NCI-H1092 (cell line): Measurements from ENCODE around the gene HS6ST2.

ENCODE experiments used
- DNase-seq: peaks from one replicate; lab custom pipeline; 2025; lab: John Stamatoyannopoulos, UW

HS6ST2 gene

DNA sequence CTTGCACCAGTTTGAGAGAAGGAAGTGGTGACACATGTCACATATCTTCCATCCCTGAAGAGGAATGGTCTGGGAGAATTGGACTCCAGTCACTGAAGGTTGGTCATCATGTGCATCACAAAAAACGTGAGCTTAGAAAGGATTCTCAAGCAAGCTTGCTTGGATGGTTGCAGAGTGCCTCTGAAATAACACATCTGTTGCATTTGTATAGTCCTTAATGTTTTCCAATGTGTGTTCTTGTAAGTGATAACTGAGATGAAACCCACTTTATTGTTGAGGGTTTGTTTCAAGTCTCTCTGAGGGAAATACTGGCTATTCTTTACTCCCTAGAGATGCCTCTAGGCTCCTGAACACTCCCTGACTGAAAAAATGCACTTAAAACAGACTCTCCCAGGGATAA is 285.1 kb downstream of the HS6ST2 start:
- no peak for DNase-seq

DNA sequence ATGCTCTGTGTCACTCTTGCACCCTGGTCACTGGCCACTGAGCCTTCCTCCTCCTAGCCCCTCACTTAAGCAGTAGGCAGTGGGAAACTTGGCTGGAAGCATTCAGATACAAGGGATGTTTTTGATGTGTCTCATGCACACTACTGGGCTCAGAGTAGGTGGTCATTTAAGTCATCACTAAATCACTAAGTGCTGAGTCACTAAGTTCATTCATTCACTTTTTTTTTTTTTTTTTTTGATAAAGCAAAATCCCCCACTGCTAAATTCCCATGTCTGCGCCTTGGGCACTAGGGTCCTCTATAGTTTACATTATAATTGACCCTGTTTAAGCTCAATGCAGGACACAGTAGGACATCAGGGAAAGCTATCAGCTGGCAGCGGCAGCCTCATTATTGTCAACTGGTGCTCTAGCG is 287.2 kb downstream of the HS6ST2 start:
- DNase-seq = no peak

DNA sequence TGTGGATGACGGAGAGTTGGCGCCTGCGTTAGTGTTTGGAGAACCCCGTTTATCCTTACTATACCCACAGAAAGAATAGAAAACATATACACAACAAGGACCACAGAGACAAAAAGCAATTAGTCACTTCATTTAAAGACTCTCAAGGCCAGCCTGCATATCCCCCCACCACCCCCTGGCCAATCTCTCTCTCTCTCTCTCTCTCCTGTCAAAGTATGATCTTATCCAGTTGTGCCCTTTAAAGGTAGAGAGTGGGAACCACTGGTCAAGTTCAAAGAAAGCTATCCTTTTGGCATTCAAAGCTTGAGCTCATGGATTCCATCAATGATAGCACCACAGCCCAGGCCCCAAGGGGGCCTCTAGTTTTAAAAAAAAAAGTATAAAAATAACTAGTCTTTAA is 289.3 kb downstream of the HS6ST2 start:
- DNase-seq = no peak

DNA sequence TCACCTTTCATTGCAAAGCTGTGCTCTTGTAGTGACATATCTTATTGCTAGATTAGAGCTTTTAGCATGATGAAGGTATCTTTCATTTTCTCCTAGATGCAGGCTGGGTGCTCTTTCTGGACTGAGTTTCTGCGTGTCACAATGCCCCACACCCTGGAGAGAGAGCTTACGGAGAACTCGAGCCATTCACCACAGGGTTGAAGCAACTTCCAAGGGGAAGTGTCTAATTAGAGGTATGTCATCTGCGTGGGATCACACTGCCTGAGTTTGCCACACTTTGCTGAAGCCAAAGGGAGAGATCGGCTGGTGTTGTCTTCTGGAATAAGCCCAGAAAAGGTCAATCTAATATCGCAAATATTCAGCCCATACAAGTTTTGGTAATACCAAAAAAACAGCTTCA is 290.3 kb downstream of the HS6ST2 start:
- DNase-seq = no peak

DNA sequence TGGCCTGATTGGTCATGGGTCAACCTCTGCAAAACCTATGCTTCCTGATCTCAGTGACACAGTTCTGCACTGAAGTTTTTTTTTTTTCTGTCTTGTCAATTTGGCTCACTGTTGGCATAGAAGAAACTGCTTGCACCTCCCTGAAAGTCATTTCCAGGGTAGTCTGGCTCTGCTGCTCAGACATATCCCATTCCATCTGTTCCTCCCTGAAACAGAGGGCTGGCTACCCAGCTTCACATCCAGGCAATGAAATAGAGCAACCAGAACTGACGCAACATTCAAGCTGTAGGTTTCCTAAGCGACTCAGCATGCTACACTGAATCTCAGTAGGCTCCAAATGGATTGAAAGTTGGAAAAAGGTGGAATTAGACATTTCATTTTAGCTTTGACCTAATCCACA is 292.8 kb downstream of the HS6ST2 start:
- no peak for DNase-seq

DNA sequence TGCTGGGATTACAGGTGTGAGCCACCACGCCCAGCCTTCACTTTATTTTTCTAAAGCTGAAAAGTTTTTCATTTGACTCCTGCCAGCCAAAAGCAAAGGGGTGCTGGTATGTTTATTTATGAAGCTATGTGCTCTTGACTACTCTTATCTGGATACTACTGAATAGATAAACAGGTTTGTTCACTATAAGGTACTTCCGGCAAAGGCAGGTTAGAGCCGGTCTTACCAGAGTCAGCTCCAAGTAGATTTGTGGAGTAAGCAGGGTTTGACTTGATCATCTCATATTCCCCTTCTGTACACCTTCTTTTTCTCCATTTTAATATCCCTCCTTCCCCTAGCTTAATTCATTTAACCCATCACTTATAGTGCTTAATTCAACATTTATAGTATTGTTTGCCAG is 294.2 kb downstream of the HS6ST2 start:
- DNase-seq = no peak

DNA sequence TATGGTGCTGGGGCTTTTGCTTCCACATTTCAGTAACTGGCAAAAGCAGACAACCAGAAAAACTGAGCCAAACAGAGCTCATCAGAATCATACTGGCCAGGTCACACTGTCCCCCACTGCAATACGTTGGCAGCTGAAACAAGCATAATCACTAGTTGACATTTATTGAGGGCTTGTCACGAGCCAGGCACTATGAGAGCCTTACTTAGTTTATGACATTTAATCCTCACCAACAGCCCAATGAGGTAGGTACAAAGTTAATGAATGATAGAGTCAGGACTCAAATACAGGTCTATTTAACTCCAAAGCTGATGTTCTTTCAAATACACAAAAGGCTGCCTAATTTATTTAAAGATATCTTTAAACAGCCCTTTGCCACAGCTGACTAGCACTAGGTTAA is 295.6 kb downstream of the HS6ST2 start:
- DNase-seq = no peak

DNA sequence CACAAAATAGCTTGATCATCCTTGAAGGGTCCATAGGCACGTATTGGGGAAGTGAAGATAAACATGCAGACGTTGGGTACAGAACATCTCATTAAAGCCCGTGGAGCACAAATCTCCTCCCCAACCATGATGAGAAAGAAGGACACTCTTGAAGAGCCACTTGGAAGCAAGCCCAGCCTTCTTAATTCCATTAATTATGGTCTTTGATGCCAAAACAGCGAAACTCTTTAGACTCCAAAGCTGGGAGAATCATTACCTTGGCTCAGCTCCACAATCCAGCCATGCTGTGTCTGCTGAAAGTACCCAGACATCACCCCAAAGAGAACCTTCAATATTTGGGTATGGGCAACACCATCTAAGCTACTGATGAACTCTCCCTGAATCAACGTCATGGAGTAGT is 300.6 kb downstream of the HS6ST2 start:
- no peak for DNase-seq

DNA sequence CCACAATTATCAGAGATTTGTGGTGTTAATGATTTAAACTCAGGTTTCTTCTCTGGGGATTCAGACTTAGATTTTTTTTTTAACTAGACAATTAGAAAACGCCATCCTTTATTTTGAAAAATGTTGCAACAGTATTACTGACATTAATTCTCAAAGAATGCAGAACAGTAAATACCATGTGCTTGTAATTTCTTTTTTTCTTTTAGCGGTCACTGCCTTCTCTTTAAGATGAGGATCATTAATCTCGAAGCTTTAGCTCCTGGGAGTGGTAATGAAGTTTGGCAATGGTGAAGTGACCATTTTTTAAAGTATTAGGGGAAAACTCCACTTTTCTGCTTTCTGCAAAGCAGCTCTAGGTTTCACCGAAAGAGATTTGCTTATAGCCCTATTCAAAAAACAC is 305.6 kb downstream of the HS6ST2 start:
- no peak for DNase-seq

DNA sequence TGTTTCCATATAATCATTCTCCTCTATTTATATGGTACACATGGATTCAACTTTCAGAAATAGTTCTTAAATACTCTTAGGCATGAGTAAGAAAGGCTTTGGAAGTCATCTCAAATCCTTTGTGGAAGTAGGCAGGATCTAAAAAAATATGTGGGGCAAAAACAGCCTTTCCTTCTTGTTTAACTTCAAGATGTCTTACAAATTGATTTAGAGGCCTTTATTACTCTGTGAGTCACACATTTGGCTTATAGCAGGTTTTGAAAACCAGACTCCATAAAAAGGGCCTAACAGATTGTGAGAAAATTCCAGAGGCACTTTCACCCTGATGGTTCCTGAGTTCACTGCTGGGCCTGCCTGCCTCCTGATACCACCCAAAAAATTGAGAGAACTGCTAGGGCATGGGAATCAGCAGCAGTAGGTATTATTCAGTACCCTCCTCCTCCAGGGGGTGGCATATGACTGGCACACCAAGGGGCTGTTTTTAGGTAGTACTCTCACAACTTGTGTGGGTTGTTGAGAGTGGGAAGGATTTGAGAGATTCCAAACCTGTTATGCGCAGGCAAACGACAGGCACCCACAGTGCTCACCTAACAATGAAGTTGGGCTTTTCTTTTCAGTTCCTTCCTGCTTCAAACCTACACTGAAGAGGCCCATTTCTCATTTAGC is 306.9 kb downstream of the HS6ST2 start:
- DNase-seq = no peak

DNA sequence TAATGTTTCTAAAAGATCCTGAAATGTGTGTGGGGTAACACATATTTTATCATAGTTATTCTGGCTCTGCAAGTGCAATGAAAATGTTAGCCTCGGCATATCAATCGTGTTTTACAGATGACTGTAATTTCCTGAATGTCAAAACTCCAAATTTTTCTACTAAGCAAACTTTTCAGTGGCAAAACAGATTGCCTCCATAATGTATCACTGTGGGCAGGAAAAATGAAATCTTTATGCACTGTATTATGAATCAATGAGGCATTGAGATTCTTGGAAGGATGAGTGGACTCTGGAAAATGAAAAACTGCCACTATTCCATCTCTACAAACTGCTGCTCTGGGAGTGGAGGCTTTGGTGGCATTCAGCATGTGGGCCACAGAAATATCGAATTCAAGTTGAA is 309.5 kb downstream of the HS6ST2 start:
- DNase-seq = no peak

DNA sequence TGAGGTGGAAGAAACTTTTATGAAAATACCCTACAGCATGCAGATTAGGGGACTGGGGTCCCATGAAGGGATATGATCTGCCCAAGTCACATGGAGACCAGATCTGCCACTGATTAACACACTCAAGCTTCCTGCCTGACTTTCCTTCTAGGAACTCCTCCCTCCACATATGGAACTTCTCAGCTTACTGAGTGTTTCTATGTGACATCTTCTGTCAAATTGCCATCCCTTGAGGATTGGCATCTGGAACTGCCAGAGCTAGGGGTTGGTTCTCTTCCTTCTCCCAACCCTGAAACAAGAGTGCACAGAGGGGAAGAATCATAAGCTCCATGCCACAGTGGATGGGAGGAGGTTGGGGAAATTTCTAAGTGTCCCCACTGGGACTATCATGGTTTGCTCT is 319.0 kb downstream of the HS6ST2 start:
- DNase-seq = no peak

DNA sequence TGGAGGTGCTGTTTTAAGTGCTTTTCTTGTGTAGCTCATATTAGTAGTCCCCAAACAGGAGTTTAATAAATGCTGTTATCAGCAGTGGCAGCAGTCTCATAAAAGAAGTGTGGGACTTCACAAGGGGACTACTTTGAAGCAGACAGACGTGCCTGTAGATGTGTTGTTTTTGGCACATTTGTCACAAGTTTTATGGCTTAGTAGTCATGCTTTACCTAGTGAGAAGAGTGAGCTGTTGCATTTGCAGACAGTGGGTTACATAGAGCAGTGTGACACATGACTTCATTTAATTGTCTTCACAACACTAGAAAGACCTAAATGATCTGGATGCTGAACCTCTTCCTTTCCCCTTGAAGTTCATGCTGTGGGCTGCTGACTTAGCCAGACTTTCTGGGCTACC is 320.1 kb downstream of the HS6ST2 start:
- no peak for DNase-seq

DNA sequence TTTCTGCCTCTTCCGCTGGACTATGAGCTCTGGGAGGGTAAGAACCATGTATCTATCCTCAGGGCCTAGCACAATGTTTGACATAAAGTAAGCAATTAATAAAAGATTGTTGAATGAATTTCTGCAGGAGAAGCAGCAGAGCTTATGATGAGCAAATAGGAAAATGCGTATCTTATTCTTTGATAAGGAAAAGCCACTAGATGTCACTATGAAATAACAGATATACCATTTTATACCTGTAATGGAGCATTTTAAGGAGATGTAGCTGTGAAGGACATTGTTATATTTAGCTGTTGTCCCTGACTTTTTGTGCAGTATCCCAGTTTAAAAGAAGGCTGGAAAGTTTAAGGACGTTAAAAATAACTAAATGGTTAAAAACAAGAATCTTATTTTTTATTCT is 322.3 kb downstream of the HS6ST2 start:
- no peak for DNase-seq

DNA sequence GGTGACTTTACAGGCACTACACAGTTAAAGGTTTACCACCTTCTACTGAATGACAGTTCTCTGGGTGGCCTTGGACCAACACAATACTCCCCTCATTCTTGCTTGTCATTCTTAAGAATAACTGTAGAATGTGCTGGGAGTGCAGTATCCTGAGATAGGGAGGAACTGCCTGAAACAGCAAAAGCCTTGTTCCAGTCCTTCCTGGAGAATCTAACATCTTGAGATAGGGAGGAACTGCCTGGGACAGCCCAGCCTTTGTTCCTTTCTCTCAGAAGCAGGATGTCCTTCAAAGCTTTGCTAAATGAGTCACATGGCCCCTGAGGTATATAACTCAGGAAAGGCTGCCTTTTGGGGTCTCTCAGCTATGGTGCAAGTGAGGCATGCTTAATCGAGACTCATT is 323.9 kb downstream of the HS6ST2 start:
- no peak for DNase-seq

DNA sequence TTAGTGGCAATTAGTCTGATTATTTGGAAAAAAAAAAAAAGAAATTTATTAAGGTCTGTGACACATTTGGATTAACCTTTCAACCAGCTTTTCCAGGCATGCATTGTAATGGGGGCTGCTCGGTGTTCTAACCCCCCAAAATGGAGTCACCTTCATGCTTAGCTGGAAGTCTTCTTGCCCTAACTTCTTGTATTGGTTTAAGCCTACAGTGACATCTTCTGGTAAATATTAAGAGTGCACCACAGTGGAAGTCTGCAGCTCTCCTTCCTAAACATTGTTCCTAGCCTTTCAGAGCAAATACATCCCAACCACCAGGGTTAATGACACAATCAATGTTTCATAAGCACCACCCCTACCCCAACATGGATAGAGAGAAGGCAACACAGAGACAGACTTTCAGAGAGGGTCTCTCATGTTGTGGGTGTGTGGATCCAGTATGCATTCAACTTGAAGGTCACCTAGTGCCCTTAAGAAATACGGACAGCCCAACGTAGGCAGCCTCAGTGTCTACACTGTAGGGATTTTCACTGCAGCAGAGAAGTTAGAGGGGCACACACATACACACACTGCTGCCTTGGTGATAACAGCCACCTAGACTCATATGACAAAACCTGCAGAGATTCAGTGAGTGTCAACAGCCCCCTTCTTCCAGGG is 326.7 kb downstream of the HS6ST2 start:
- DNase-seq = no peak

DNA sequence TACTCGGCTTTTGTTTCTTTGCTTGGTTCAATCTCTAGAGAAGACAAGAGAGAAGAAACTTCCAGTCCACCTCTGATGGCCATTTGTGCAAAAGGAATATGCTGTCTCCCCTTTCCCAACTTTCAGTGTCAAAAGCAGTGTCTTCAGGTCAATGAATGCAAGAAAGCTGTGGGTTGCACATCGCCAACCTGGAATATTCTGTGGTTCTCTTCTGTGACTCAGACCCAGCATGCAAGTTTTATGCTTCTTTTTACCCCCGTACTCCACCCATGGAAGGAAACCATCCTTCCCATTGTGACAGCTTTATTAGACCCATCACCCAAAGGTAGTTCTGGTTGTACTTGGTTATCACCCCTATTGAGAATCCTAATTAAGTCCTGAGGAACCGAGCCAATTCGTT is 334.0 kb downstream of the HS6ST2 start:
- DNase-seq = no peak

DNA sequence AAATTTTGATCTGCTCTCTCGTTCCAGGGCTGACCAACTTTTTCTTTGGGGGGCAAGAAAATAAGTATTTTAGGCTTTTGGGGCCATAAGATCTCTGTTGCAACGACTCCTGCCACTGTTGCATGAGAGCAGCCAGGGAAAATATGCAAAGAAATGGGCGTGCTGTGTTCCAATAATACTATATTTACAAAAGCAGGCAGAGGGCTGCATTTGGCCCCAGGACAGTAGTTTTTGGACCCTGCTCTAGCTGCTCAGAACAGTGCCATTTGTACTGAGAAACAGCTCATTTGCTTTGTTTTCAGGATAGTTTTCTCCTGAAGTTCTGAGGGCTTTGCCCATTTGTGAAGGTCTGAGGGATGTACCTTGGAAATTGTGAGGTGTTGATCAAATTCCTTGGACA is 334.5 kb downstream of the HS6ST2 start:
- no peak for DNase-seq

DNA sequence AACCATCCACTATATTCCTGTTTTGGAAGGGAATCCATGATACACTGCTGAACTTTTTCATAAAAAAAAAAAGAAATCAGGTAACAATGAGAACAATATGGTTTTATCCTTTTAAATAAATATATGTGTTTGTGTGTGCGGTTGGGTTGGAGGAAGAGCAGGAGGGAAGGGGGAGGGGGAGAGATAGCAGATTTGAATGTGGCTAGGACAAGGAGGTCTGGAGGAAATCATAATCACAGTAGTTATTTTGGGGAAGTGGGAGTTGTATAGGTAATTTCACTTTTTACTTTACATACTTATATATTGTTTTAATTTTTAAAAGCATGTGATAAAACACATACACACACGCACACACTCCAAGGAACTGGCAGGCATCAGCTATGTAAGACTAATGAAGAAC is 335.1 kb downstream of the HS6ST2 start:
- no peak for DNase-seq

DNA sequence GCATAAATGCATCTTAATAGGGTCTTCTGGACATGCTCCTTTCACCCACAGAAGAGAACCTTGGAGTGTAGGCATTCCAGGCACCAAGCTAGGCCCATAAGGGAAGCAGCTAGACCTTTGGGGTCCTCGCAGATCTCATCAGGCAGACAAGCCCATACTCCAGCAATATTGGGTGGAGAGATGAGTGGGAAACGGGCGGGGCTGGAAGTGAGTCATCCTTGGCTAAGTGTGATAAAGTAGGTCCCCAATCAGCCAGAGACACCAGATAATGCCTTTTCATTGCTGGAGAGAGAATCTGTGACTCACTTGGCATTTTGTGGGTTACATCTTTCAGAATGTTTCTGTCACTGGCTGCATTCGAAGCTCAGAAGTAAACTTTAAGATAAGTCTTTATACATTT is 336.3 kb downstream of the HS6ST2 start:
- no peak for DNase-seq

DNA sequence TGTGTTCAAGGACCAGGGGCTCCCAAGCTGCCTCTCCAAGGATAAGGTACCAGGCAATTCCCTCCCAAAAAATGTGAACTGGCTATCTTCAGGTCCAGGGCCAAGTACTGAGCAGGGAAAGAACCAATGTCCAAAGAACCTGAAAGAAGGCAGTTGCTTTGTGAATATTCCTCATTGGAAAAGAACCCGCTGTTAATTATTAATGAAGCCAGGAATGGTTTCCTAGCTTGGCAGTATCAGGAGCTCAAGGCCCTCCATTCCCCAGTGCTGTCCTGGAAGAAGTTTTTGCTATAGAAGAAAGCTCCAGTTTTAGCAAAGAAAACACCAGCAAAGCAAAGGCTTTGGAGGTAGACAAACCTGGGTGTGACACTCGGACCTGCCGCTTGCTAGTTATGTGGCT is 339.6 kb downstream of the HS6ST2 start:
- no peak for DNase-seq

DNA sequence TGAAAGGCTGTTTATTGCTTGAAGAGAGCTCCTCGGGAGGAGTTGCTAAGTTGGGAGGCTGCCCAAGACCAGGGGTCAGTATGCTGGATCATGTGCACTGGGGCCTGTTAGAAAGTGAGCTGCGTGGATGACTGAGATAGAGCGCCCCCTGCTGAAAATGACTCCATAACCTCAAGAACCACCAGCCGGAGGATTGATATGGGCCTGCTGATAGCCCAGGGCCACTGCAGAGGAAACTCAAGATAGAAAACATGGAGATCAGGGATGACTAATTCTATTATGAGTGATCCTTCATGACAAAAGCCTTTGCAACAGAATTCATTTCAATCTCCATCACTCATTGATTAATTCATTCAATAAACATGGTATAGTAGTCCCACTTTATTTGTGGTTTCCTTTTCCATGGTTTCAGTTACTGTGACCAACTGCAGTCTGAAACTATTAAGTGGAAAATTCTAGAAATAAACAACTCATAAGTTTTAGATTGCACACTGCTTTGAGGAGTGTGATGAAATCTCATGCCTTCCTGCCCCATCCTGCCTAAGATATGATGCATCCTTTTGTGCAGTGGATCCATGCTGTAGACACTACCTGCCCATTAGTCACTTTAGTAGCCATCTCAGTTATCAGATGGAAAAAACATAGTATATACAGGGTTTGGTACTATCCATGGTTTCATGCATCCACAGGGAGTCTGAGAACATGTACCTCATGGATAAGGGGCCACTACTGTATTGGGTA is 342.9 kb downstream of the HS6ST2 start:
- no peak for DNase-seq

DNA sequence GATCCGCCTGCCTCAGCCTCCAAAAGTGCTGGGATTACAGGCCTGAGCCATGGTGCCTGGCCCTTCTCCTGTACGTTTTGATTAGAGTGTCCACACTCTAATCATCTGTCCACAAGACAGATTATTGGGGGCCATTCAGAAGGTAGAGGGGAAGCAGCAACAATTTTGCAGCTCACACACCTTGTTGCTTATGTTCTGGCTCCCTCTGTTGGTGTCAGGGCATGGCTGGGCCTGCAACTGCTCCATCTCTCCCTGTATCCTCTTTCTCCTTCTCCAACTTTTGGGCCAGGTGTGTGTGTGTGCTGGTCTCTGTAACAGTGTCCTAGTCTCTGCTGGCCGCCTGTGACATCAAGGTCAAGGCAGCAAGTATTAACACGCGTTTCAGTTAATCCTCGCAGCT is 344.1 kb downstream of the HS6ST2 start:
- no peak for DNase-seq

DNA sequence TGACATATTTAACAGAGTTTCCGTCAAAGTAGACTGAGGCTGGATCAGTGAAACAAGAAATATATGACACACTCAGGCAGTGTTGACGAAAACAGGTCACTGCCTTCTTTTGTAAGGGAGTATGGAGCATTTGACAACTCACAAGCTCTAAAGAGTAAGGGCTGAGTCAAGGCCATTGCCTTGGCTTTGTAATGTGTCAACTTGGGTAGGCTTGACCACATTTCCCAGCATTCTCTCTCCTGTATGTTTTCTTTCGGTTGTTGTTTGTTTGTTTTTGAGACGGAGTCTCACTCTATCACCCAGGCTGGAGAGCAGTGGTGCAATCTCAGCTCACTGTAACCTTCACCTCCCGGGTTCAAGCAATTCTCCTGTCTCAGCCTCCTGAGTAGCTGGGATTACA is 344.6 kb downstream of the HS6ST2 start:
- DNase-seq = no peak
